Body of pancreas (tissue), 4 donors: ENCODE measurements around the gene P4HTM.

Source experiments
- POLR2A ChIP-seq, 3 donors: fragments of 450-650 bp; IDR thresholded peaks; one replicate each; pipeline ENCODE4 v1.6.1; 2016; ENCODE audit warnings: antibody characterized with exemption in 3 of 3, mild to moderate bottlenecking in 2 of 3
- TF ChIP-seq, protein P1 (sequence below), 7 experiments: fragments of 450-650 bp in 4 of 7; fragments of 200-600 bp in 3 of 7; sonication (generic) in 3 of 7; IDR thresholded peaks; one replicate each; pipeline ENCODE4 v1.5.1; 2016 to 2019; ENCODE audit warnings: antibody characterized with exemption in 7 of 7

DNA sequence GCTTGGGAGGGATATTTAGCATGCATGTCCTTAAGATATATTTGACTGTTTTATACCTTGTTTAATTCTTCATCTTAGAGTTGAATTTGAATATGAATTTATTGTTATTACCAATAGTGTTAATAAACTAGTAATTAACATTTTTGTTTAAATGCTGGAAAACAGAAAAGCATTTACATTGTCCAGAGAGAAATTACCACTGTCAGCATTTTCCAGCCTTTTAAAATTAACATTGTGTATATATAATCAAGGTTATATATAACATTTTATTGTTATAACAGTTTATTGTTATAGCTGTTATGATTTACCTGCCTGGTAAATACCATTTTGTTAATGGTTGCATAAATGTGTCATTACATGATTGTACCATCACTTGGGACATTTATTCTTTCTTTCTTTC lies 8.0 kb upstream of the P4HTM start:
- TF ChIP-seq POLR2A (IDR thresholded peaks at IDR 0.05): no peak
- TF ChIP-seq, protein P1, sequence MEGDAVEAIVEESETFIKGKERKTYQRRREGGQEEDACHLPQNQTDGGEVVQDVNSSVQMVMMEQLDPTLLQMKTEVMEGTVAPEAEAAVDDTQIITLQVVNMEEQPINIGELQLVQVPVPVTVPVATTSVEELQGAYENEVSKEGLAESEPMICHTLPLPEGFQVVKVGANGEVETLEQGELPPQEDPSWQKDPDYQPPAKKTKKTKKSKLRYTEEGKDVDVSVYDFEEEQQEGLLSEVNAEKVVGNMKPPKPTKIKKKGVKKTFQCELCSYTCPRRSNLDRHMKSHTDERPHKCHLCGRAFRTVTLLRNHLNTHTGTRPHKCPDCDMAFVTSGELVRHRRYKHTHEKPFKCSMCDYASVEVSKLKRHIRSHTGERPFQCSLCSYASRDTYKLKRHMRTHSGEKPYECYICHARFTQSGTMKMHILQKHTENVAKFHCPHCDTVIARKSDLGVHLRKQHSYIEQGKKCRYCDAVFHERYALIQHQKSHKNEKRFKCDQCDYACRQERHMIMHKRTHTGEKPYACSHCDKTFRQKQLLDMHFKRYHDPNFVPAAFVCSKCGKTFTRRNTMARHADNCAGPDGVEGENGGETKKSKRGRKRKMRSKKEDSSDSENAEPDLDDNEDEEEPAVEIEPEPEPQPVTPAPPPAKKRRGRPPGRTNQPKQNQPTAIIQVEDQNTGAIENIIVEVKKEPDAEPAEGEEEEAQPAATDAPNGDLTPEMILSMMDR (IDR thresholded peaks at IDR 0.05): no peak
